Stimulated activated CD8-positive, alpha-beta memory T cell treated with anti-CD3 and anti-CD28 coated beads, Interleukin-15, amount 100 ng/mL, for 1 hour (primary cell): Measurements from ENCODE around the gene ETV1.
"Not testable (repeated sequence)": the region's sequence is repeated elsewhere in the genome, so short reads cannot be mapped to it uniquely, and the experiment has no call there.

Source experiments
- DNase-seq: peaks from one replicate; pipeline ENCODE4 v3.0.0-alpha.2; 2020; ENCODE audit warnings: low read depth

ETV1 gene

GRCh38 chr7:13921062-13921461 lies 68.4 kb downstream of the ETV1 start:
- no peak for DNase-seq

DNA sequence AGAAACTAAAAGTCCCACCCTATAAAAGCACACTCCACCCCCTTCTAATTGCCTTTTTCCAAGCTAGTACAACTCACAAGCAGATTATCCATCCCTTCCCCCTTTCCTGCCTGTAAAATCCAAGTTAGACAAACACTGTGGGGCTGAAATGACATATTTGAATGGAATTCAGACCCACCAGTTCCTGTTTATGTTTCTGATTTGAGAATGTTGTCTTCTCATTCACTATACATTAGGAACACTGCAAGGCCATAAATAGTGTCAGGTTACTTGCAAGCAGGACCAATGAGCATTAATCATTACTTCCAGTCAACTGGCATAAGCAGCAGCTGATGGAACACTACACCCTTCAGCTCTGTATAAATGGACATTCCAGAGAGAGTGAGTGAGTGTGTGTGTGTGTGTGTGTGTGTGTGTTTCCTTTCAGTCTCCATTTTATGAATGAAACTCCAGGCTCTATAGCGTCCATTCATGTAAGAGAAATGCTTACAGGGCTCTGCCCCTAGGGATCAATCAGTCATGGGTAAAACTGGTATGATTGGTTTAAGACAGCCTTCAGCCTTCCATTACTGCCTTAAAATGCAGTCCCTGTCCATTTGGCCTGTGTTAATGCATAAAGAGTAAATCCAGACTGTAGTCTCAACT lies 69.3 kb downstream of the ETV1 start:
- DNase-seq = no peak

GRCh38 chr7:13918333-13918732 lies 71.1 kb downstream of the ETV1 start:
- not testable (repeated sequence) for DNase-seq

- not testable (repeated sequence) for DNase-seq
These were observed 72.4 kb downstream of the ETV1 start for GRCh38 chr7:13917103-13917502.

GRCh38 chr7:13915891-13916290 lies 73.6 kb downstream of the ETV1 start:
- DNase-seq = no peak

- no peak for DNase-seq
These were observed 76.7 kb downstream of the ETV1 start for GRCh38 chr7:13912715-13913278.

DNA sequence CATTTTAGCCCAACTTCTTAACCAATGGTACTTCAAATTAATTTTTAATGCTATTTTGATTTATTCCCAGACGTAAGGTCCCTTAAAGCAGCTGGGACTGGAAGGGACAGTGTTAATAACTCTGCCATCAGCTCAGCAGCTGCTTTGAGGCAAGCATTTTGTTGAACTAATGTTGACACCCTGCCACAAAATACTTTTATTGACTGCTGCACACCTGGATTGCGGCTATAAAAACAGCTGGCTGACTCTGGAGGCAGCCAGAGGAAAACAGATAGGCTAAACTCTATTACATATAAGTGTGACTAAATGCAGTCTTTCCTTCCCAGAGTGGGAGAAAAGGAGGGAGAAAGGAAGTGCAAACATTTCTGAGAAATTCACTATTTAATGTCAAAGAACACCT lies 77.6 kb downstream of the ETV1 start:
- DNase-seq = no peak

DNA sequence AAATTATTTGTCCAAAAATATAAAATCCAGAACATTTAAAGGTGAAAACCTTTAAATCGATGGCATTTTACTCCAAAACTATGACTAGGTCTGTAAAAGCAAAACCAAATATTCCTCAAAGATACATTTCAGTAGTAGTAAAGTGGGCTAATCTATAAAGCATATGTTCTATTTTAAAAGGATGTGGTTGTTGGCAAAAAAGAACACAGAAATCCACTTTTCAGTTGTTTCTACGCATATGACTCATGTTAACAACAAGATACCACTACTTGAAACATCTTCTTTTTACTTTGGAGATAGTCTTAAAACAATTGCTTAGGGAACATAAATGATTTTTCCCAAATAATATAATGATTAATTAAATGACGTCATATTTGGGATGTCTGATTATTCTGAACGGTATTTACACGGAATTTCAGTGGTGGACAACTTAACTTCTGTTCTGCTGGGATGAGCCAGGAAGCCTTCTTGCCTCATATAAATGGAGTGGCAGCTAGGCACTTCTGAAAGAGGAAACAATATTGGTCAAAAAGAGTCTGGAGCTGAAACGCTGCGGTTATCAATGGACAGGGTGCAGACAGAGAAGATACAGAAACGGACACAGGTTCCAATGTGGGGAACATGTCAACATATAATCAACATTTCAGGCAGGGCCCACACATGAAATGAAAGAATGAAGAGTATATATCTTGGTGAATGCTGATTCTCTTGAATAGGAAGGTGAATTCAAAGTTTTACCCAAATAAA lies 78.5 kb downstream of the ETV1 start:
- no peak for DNase-seq

DNA sequence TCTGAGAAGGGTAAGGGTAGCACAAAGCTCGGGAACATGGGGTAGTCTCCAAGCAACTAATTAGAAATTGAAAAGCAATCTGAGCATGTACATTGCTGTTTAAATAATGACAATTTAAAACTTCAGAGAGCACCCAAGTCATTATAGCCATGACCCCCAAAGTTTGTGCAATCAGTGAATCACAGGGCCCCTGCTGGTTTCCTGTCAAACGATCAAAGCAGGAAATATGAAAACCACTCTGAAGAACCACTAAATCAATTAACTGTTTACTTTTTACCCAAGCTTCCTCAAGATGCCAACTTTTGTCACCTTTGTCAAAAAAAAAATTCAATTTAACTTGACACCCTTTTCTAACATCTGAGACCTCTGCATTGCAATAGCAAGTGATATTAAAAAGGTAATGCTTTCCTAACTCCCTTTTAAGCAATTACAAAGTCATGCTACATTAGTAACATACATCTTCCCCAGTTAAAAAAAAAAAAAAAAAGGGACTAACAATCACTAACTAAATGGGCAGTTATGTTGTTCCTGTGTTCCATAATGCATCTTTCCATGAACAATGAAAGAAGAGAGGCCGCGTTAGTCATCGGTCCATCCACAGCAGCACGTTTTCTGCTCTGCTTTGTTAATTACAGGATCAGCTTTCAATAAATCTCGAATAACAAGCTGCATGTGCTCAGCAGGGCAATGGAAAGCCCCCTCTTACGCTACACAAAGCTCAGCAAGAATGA lies 80.6 kb downstream of the ETV1 start:
- DNase-seq = no peak

DNA sequence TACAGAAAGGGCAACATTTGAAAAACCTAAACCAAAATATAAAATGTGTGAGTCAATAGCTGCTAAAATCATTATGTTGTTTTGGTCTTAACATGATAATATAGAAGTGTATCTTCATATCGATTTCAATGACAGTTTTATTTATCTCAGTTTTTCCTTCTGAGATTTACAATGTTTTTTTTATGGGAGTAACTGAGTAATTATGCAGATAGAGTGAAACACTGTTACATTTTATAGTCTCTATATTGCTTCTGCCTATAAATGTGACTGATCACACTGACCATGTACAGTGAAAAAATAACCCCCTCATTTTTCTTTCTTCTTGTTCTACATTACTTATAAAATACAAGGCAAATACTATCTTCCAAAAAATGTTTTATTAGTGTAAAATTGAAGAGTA lies 81.6 kb downstream of the ETV1 start:
- DNase-seq = no peak

- no peak for DNase-seq
These were observed 84.8 kb downstream of the ETV1 start for GRCh38 chr7:13904689-13905088.

DNA sequence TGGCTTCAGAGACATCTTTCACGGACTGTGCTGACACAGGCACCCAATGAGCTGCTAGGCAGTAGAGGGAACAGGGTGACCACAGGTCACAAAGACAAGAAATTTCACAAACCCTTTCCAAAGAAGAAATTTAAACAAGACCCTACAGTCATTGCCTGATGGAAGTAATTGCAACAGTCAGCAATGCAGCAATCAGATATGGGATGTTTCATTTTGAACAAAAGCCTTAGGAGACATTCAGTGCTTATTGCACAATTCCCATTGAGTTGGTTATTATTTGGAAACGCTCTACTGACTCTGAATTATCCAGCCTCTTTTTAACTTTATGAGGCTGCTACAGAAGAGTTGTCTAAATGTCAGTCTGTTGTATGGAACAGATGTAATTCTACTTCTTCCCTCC lies 85.5 kb downstream of the ETV1 start:
- DNase-seq = no peak

DNA sequence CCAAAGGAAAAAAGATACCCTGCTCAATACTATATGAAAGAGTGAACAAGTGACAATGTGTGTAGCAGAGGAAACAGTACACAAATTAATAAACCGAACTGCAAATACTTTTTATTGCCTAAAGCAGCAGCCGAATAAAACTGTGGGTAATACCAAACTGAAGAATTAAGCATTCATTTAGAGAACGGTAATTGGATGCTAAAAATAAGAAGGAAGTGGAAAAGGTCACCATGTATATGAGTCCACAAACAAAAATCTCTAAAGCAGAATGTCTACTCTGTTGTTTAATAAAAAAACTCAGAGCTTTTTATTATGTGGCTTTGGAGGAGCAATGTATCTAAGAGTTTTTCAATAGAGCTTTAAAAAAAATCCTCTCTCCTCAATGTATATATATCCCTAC lies 87.9 kb downstream of the ETV1 start:
- DNase-seq = no peak

GRCh38 chr7:13898957-13899670 lies 90.4 kb downstream of the ETV1 start:
- no peak for DNase-seq

- no peak for DNase-seq
These were observed 91.6 kb downstream of the ETV1 start for GRCh38 chr7:13897819-13898218.

DNA sequence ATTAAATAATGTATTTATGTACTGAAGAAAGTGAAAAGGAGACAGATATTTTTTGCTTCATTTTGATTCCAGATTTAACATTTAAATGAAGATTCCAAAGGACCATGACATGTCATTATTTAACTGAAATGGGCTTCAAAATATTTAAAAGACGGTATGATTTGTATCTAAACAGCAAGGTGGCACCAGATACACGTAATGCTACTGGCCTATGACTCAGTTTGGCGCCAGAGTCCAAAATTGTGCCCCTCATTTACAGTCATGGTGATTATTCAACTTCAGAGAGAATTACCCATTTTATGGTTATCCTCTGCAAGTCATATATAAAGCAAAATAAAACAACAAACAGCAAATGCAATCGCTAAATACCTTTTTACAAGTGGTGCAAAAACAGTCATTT lies 94.5 kb downstream of the ETV1 start:
- DNase-seq = no peak

DNA sequence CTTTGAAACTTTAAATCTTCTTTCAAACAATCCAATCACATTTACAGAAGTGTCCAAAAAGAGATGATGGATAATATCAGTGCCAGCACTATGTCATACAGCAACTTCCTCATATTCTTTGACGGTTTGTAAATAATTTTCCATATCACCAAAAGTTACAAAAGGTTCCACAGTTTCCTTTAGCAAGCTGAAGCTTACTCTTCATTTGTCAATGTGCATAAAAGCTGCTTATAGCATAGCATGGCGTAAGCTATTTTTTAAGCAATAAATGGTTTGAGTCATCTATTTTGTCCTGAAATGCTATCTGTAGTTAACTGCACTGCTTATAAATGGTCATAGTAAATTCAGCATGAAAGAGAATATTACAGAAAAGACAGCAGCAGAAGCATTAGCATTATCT lies 95.1 kb downstream of the ETV1 start:
- no peak for DNase-seq

DNA sequence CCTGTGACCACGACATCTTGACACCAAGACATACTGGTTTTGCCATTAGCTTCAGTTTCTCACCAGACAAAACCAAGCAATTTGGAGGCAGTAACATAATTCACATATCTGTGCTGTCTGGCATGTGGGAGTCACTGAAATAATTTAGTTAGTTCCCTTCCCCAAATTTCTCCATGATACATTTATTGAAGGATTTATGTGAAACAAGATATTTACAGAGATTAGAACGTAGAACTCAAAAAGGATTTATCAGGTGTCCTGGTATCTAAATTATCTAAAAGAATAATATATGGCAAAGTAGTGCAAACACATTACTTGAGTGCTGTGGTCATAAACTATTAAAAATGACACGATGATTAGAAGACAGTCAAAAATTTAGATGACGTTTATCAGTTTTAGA lies 98.7 kb downstream of the ETV1 start:
- DNase-seq = no peak

- no peak for DNase-seq
These were observed 103.1 kb downstream of the ETV1 start for GRCh38 chr7:13886356-13886755.

GRCh38 chr7:13882051-13882450 lies 107.4 kb downstream of the ETV1 start:
- DNase-seq = no peak

- no peak for DNase-seq
These were observed 108.7 kb downstream of the ETV1 start for GRCh38 chr7:13880789-13881188.

DNA sequence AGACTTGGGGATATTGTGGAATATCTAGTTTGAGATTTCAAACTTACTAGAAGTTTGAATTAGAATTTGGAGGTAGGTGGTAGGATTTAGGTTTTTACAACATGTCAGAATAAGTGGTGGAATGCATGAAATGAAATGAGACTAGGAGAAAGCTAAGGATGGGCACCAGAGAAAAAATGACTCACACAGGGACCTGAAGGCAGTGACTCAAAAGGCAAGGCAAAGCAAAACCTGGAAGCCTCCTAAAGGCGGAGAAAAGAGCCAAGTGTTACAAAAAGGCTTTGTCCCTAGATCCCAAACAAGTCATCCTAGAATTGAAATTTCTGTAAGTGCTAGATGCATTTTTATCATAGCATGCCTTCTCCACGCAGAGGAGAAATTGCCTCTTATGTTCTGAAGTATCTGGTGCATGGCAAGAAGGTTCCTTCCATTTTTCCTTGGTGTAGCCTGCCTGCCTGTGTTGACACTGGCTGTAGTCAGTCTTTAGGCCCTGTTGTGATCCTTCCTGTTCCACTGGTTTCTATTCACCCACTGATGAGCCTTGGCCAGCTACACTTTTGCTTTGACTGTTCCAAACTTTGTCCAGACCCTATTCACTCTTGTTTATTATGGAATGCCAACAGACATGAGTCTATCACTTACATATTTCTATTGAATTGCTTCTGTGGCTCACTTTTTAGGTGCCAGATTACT lies 109.3 kb downstream of the ETV1 start:
- DNase-seq = no peak
